Sigmoid colon (tissue), 7 donors: ENCODE results near the gene SEMA7A. TPM values are rescaled to one million over a fixed set of nuclear protein-coding genes. Genes with fewer than 3 reads are reported as not detected.

Source experiments
- DNase-seq: peaks from one replicate; pipeline ENCODE4 v3.0.0-alpha.2; 2019
- H3K27ac ChIP-seq, 4 donors: fragments of 200-600 bp; sonication (generic); one replicate each; pipeline ENCODE4 v1.5.1; 2016 to 2019; ENCODE audit warnings: mild to moderate bottlenecking in 1 of 4
- H3K27me3 ChIP-seq, 3 donors: fragments of 200-600 bp; sonication (generic); one replicate each; pipeline ENCODE4 v1.5.1; 2019; ENCODE audit warnings: mild to moderate bottlenecking in 1 of 3
- H3K36me3 ChIP-seq, 4 donors: fragments of 200-600 bp; sonication (generic); one replicate each; pipeline ENCODE4 v1.5.1; 2016 to 2019
- H3K4me1 ChIP-seq, 4 donors: fragments of 200-600 bp; sonication (generic); one replicate each; pipeline ENCODE4 v1.5.1; 2017 to 2019
- H3K4me3 ChIP-seq, 4 donors: fragments of 200-600 bp; sonication (generic); one replicate each; pipeline ENCODE4 v1.5.1; 2017 to 2019; ENCODE audit warnings: mild to moderate bottlenecking in 2 of 4, moderate library complexity in 1 of 4
- H3K9me3 ChIP-seq, 4 donors: fragments of 200-600 bp in 3 of 4; sonication (generic) in 3 of 4; one replicate each; pipeline versions ENCODE4 v1.5.1 to v1.6.1; 2013 to 2019
- EP300 ChIP-seq, 4 donors: sonication (generic); formaldehyde crosslinking; IDR thresholded peaks; one replicate each; pipeline ENCODE4 v1.6.1; 2017; ENCODE audit warnings: antibody characterized with exemption in 4 of 4
- POLR2A ChIP-seq, 2 donors: fragments of 450-650 bp; IDR thresholded peaks; one replicate each; pipeline ENCODE4 v1.6.1; 2016; ENCODE audit warnings: antibody characterized with exemption in 2 of 2, mild to moderate bottlenecking in 2 of 2, moderate library complexity in 2 of 2
- POLR2AphosphoS5 ChIP-seq, 4 donors: sonication (generic); formaldehyde crosslinking; IDR thresholded peaks; one replicate each; pipeline ENCODE4 v1.6.1; 2017; ENCODE audit warnings: antibody characterized with exemption in 4 of 4
- WGBS, 2 donors: extraction: QIAGEN DNeasy Blood & Tissue Kit; methylation state at CpG; one replicate each; pipeline ENCODE4 v1.1.7; 2013; 5-methylcytosine and 5-hydroxymethylcytosine counted together
- intact Hi-C: fragments of 100-400 bp; cut with DNase I; formaldehyde crosslinking; loops from one replicate; pipeline ENCODE4 v1.15.1; 2023
- polyA plus RNA-seq, 3 donors: library from polyadenylated mRNA; stranded (reverse); fragments of 200-250 nt; gene quantifications; one replicate each; pipeline ENCODE4 v1.2.3, GENCODE V29; 2013
- total RNA-seq, 4 donors: library from RNA; depleted of rRNA; stranded (reverse); fragments of >200 nt; gene quantifications; one replicate each; pipeline ENCODE4 v1.1.0, GENCODE V29; 2016
- TF ChIP-seq, protein P1 (sequence below), 4 experiments: fragments of 450-650 bp in 3 of 4; fragments of 200-600 bp in 1 of 4; IDR thresholded peaks; one replicate each; pipeline ENCODE4 v1.5.1; 2016 to 2019; ENCODE audit warnings: antibody characterized with exemption in 4 of 4, mild to moderate bottlenecking in 3 of 4, moderate library complexity in 2 of 4
- donor health status: healthy with polysubstance abuse.
- donor health status: Bipolar disorder and iron deficiency.
- donor health status: healthy.

SEMA7A gene
- total and polyA plus RNA-seq, 7 donors, result 0.28 to 9.8 (median 1.2) TPM; not detected in 1

DNA sequence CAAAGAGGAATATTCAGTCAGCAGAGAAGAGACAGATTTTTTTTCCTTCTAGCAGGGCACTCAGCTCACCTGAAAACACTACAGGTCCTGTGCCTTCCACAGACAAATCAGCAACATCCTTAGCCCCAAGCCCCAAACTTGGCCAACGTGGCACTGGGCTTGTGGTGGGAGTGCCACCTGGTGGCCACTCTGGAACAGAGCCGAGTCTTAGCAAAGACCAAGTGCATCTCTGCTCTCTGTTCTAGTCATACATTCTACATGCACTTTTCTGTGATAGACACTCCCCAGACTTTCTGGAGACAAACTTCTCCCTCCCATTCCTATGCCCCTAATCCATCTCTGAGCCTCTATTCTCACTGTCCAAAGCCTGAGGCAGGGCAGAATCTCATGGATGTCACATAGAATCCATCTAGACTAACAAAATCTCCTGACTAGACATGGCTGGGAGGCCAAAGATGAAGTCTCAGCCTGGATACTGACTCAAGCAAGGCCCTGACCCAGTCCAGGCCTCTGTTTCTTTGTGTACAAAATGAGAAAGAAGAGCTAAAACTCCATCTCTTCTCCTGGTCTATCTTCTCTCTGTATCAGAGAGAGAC is 5.1 kb upstream of the SEMA7A start:
- peak; percentile 78 for DNase-seq
- WGBS, 2 donors, result 1% methylated on average over 2 of the region's 2 CpGs
- TF ChIP-seq POLR2A (IDR thresholded peaks at IDR 0.05) (no peak), EP300 (IDR thresholded peaks at IDR 0.05) (no peak), POLR2AphosphoS5 (IDR thresholded peaks at IDR 0.05) (peak in 1 of 4 donors; percentile 28)
- TF ChIP-seq, protein P1, sequence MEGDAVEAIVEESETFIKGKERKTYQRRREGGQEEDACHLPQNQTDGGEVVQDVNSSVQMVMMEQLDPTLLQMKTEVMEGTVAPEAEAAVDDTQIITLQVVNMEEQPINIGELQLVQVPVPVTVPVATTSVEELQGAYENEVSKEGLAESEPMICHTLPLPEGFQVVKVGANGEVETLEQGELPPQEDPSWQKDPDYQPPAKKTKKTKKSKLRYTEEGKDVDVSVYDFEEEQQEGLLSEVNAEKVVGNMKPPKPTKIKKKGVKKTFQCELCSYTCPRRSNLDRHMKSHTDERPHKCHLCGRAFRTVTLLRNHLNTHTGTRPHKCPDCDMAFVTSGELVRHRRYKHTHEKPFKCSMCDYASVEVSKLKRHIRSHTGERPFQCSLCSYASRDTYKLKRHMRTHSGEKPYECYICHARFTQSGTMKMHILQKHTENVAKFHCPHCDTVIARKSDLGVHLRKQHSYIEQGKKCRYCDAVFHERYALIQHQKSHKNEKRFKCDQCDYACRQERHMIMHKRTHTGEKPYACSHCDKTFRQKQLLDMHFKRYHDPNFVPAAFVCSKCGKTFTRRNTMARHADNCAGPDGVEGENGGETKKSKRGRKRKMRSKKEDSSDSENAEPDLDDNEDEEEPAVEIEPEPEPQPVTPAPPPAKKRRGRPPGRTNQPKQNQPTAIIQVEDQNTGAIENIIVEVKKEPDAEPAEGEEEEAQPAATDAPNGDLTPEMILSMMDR (IDR thresholded peaks at IDR 0.05), result peak; percentile 49 to 87 (median 65)
- H3K27ac ChIP-seq, result no peak overlapping the region
- intact Hi-C loops, result loop anchor here (1.0 to 2.0 kb wide), 2 partner anchors 56 to 65 kb away; no protein-coding TSS in a partner anchor
- no peaks in the 10 kb centered on the region for H3K36me3 ChIP-seq
- no peak overlapping the region for H3K4me3 ChIP-seq
- peaks cover 0 to 9% (median 6%) of the 10 kb centered on the region in 4 donors for H3K4me1 ChIP-seq
- H3K9me3 ChIP-seq, result no peaks in the 10 kb centered on the region
- H3K27me3 ChIP-seq, result peaks cover 0 to 3% (median 0%) of the 10 kb centered on the region in 3 donors

DNA sequence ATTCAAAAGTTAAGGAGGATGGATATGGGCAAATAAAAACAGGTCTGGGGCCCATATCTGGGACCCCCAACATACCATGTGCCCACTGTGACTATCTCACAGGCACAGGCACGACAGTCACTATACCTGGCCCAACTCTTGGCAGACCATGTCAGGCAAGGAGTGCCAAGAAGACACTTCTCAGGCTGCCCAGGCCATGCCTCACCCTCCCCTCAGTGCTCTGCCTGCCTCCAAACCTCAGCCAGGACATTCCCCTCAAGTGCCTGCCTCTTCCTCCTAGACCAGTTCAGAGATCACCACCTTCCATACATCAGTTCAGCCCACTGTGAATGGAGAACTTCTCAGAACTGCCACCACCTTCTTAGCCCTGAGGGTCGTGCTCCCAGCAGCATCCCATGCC is 4.4 kb upstream of the SEMA7A start:
- Histone ChIP-seq H3K4me3 (no peak overlapping the region), H3K27me3 (peaks cover 3 to 7% (median 4%) of the 10 kb centered on the region in 3 donors), H3K9me3 (no peaks in the 10 kb centered on the region), H3K4me1 (peaks cover 0 to 12% (median 11%) of the 10 kb centered on the region in 4 donors), H3K27ac (no peak overlapping the region), H3K36me3 (no peaks in the 10 kb centered on the region)
- no peak for DNase-seq
- intact Hi-C loops, result loop anchor here (1.0 to 2.0 kb wide), 2 partner anchors 55 to 64 kb away; no protein-coding TSS in a partner anchor
- TF ChIP-seq POLR2A (IDR thresholded peaks at IDR 0.05), result no peak
- TF ChIP-seq, protein P1 (IDR thresholded peaks at IDR 0.05), result no peak
- TF ChIP-seq POLR2AphosphoS5 (IDR thresholded peaks at IDR 0.05), result no peak
- TF ChIP-seq EP300 (IDR thresholded peaks at IDR 0.05), result no peak
- 49 to 52% methylated on average over 2 of the region's 2 CpGs for WGBS, 2 donors

DNA sequence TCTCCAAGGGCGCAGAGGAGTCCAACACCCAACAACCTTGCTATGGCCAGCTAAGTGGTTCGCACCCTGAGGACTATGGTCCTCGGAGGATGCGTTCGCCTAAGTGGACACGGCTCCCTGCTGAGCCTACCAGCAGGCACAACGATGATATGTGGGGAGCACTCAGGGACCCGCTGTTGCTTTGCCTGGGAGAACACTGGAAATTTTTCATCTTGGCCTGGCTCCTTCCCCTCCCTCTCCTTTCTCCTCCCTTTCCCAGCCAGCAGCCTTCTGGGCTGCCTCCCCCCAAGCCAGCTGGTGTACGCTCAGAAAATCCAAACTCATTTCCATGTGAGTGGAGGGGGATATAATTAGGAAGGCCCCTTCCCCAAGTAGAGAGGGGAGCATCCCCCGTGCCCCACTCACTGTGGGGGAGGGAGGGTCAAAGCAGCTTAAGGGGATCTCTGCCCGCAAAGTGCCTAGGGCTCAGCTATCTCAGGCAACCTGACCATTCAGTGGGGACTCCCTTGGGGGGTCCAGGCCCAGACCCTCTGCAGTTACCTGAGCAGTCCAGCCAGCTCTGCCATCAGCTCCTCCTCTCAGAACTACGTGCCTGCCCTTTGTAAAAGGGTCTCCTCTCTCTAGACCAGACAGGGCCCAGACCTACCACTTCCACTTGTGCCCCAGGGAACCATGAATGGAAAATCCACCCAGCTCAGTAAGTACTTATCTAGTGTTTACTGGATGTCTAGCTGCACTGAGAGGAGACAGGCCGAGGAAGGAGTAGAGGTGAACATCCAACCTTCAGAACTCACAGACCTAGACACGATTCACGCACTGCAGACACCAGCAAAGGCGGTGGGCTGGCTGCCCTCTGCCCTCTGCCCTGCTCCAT is 742 bp upstream of the SEMA7A start:
- H3K4me1 ChIP-seq, result peaks cover 0 to 24% (median 20%) of the 10 kb centered on the region in 4 donors
- DNase-seq, result no peak
- peak overlapping the region; percentile 51 to 79 (median 66) for H3K4me3 ChIP-seq
- TF ChIP-seq POLR2AphosphoS5 (IDR thresholded peaks at IDR 0.05) (no peak), POLR2A (IDR thresholded peaks at IDR 0.05) (no peak)
- WGBS, 2 donors, result 67 to 77% methylated on average over 16 of the region's 16 CpGs
- H3K36me3 ChIP-seq, result no peaks in the 10 kb centered on the region
- H3K27me3 ChIP-seq, result peaks cover 17 to 41% (median 38%) of the 10 kb centered on the region in 3 donors
- intact Hi-C loops, result no loop called here
- no peaks in the 10 kb centered on the region for H3K9me3 ChIP-seq
- H3K27ac ChIP-seq, result peak overlapping the region; percentile 48 to 65 (median 57)

DNA sequence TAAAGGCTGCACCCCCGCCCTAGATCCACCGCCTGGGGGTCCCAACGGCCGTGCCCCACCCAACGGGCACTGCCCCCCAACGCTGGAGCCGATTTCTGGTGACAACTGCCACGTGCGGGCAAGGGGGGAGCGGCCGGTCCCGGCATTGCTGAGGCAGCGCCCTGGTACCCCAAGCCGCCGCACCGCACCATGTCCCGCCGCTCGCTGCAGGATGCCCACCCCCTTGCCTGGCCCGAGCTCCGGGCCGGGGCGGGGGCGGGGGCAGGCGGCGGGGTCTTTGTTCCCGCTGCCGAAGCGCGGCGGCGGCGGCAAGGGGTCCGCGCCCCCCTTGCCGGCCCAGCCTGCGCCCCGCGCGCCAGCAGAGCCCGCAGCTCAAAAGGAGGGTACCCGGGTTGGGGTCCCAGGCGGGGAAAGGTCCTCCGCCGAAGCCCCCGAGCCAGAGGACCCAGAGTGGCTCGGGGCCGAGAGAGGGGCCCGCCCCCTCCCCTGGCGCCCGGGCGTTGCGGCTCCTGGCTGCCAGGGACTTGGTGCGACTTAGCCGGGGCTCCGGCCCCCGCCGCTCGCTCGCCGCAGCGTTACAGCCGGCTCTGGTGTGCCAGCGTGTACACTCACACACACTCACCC is 678 bp downstream of the SEMA7A start:
- peaks cover 17 to 48% (median 47%) of the 10 kb centered on the region in 3 donors for H3K27me3 ChIP-seq
- intact Hi-C loops, result no loop called here

More for the DNA sequence above, 678 bp downstream of the SEMA7A start:
- no peak for DNase-seq
- Histone ChIP-seq H3K4me1 (peaks cover 0 to 24% (median 20%) of the 10 kb centered on the region in 4 donors), H3K4me3 (peak overlapping the region; percentile 51 to 79 (median 66)), H3K36me3 (no peaks in the 10 kb centered on the region), H3K9me3 (no peaks in the 10 kb centered on the region), H3K27ac (peak overlapping the region; percentile 38 to 65 (median 51))
- TF ChIP-seq POLR2A (IDR thresholded peaks at IDR 0.05) (no peak), POLR2AphosphoS5 (IDR thresholded peaks at IDR 0.05) (no peak), EP300 (IDR thresholded peaks at IDR 0.05) (no peak)
- TF ChIP-seq, protein P1 (IDR thresholded peaks at IDR 0.05), result no peak
- WGBS, 2 donors, result 1% methylated on average over 64 of the region's 64 CpGs
